Adipose tissue (tissue), 3 donors: Measurements from ENCODE around the gene GPR148. TPM values are rescaled to one million over a fixed set of nuclear protein-coding genes. Genes with fewer than 3 reads are reported as not detected.
"Not testable (repeated sequence)": the region's sequence is repeated elsewhere in the genome, so short reads cannot be mapped to it uniquely, and the experiment has no call there.

Source experiments
- H3K27ac ChIP-seq: one replicate; pipeline ENCODE4 v1.5.1; 2013; ENCODE audit warnings: low read depth, low read length
- WGBS, 3 donors: extraction: QIAGEN DNeasy Blood & Tissue Kit; methylation state at CpG; one replicate each; pipeline ENCODE4 v1.1.7; 2013; 5-methylcytosine and 5-hydroxymethylcytosine counted together
- polyA plus RNA-seq, 3 donors: library from polyadenylated mRNA; stranded (reverse); fragments of 200-250 nt; gene quantifications; one replicate each; pipeline ENCODE4 v1.2.3, GENCODE V29; 2013
- donor health status: healthy with polysubstance abuse.
- donor health status: Bipolar disorder and iron deficiency.
- donor health status: healthy.

The GPR148 gene, protein sequence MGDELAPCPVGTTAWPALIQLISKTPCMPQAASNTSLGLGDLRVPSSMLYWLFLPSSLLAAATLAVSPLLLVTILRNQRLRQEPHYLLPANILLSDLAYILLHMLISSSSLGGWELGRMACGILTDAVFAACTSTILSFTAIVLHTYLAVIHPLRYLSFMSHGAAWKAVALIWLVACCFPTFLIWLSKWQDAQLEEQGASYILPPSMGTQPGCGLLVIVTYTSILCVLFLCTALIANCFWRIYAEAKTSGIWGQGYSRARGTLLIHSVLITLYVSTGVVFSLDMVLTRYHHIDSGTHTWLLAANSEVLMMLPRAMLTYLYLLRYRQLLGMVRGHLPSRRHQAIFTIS
- polyA plus RNA-seq = under 1 TPM in 1 of 3 donors, not detected in 2; 0.16 TPM

- WGBS, 3 donors = 71 to 77% (median 76%) methylated on average over 8 of the region's 8 CpGs
- H3K27ac ChIP-seq = no peak within 1 kb of the TSS
Measured at GRCh38 chr2:130728549-130729316, at the start of gene GPR148. TSS of gene GPR148 (plus strand) at chr2:130729070. CDS start at chr2:130729152, 82 bp downstream.

DNA sequence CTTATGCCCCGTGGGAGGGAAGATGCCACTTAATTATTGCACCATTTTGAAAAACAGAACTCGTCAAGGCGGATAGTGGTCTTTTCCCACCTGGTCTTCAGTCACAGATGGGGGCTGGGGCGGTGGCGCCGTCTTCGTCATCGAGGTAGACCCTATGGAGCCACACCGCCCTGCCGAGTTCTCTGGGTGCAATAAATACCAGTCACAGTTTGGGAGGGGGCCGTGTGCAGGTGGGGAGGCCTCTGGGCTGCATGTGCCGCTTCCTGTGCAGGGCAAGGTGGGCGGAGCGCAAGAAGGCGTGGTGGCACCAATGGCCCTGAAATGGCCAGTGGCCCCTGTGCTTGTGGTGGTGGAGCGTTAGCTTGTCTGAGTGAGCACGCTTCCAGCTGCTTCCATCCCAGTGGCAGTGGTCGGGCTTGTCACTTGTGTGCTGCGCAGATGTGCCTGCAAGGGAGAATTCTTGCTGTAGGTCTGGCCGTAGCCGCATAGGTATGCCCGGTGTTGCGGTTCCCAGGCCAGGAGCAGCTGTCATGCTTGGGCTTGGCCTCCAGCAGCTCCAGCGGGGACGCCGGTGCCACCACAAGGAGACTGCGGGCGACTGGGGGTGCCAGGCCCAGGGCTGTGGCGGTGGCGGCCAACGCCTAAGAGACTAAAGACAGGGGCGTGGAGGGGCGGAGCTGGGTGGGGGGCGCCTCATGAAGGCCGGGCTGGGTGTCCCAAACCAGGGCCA is 36.7 kb upstream of the GPR148 start:
- WGBS, 3 donors = 34 to 56% (median 43%) methylated on average over 15 to 25 of the region's 35 CpGs
- not testable (repeated sequence) for H3K27ac ChIP-seq

GRCh38 chr2:130693474-130693873 is 35.4 kb upstream of the GPR148 start:
- not testable (repeated sequence) for H3K27ac ChIP-seq
- WGBS, 3 donors = 1 to 10% (median 2%) methylated on average over 27 to 37 of the region's 37 CpGs

DNA sequence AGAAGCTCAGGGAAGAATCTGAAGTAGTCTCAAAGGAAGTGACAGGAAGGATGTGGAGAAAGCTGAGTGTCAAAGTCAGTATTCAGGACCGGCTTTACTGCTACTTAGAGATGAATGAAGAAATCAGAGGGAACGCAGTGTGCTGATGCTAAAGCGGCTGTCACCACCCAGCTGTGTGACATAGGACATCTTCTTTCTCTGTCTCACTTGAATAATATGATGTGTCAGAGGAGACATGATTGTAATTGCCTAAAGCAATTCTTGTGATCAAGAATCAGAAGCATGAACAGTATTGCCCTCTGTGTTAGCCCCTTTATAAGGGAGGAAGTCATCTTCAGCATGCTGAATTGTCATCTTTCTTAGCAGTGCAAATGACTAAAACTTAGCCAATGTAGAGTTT is 25.6 kb upstream of the GPR148 start:
- H3K27ac ChIP-seq = not testable (repeated sequence)
- 67 to 83% (median 78%) methylated on average over 3 of the region's 3 CpGs for WGBS, 3 donors

DNA sequence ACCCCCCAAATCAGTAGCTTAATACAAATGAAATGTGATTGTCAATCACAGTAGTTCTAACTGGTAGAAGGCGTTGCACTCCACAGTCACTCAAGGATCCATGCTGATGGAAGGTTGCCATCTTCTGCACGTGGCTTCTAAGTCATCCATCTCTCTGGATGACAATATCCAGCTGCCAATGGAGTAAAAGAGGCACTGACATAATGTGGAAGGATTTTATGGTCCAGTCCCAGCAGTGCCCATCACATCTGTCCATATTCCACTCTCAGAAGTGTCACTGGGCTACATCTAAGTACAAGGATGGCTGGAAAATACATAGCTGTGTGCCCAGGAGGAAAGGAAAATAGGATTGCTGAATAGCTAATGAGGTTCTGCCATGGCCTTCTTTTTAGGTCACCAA is 14.1 kb upstream of the GPR148 start:
- WGBS, 3 donors = no CpG with 5 or more reads among the region's 2 CpGs
- not testable (repeated sequence) for H3K27ac ChIP-seq

DNA sequence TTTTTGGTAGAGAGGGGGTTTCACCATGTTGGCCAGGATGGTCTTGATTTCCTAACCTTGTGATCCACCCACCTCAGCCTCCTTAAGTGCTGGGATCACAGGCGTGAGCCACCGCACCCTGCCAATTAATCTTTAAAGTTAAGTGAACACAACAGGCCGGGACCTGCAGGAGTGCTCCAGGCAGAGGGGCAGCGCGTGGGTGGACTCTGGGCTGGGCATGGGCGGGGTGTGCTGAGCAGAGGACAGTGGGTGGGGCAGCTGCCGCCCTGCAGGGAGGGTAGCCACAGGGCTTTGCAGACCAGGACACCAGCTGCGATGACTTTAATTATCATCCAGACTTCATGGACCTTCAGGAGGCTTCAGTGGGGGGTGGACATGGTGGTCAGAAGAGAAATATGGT is 8.8 kb upstream of the GPR148 start:
- 85 to 88% (median 86%) methylated on average over 8 of the region's 8 CpGs for WGBS, 3 donors
- H3K27ac ChIP-seq = no peak overlapping the region

- no peak overlapping the region for H3K27ac ChIP-seq
- 82 to 85% (median 85%) methylated on average over 3 of the region's 3 CpGs for WGBS, 3 donors
Measured at GRCh38 chr2:130720528-130720927, 8.3 kb upstream of the GPR148 start.

GRCh38 chr2:130724455-130724854 is 4.4 kb upstream of the GPR148 start:
- no peak overlapping the region for H3K27ac ChIP-seq
- WGBS, 3 donors = 83 to 92% (median 87%) methylated on average over 2 of the region's 2 CpGs

- WGBS, 3 donors = 9 to 21% (median 11%) methylated on average over 20 of the region's 20 CpGs
- H3K27ac ChIP-seq = no peak overlapping the region
Measured at GRCh38 chr2:130726614-130727180, 2.2 kb upstream of the GPR148 start.

GRCh38 chr2:130727286-130727924 is 1.5 kb upstream of the GPR148 start:
- WGBS, 3 donors = 0 to 2% (median 1%) methylated on average over 36 to 48 of the region's 48 CpGs
- no peak overlapping the region for H3K27ac ChIP-seq

DNA sequence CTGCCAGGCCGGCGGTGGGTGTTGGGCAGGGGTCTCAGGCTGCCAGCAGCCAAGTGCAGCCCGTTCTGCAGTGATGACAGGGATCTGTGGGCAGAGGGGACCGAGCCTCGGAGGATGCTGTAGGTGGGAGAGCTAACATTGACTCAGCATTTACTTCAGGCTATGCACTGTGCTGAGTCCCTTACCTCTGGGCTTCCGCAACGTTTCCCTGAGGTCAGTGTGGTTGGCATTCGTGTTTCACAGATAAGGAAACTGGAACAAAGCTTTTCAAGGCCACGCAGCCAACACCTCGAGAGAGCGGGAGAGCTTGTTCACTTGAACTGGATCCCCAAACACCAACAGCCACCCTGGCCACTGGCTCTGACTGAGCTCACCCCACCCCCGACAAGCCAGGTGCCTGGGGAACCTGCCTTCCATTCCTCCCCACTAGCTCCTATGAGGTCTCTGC is 839 bp upstream of the GPR148 start:
- no peak overlapping the region for H3K27ac ChIP-seq
- 6 to 13% (median 11%) methylated on average over 12 of the region's 12 CpGs for WGBS, 3 donors

GRCh38 chr2:130729322-130730299 is 741 bp downstream of the GPR148 start:
- no peak overlapping the region for H3K27ac ChIP-seq
- WGBS, 3 donors = 91 to 94% (median 93%) methylated on average over 17 of the region's 17 CpGs

GRCh38 chr2:130732257-130732656 is 3.4 kb downstream of the GPR148 start:
- H3K27ac ChIP-seq = not testable (repeated sequence)
- 90 to 91% (median 91%) methylated on average over 11 of the region's 11 CpGs for WGBS, 3 donors

- 92 to 93% (median 93%) methylated on average over 3 of the region's 3 CpGs for WGBS, 3 donors
- H3K27ac ChIP-seq = no peak overlapping the region
Measured at GRCh38 chr2:130735200-130735599, 6.3 kb downstream of the GPR148 start.

DNA sequence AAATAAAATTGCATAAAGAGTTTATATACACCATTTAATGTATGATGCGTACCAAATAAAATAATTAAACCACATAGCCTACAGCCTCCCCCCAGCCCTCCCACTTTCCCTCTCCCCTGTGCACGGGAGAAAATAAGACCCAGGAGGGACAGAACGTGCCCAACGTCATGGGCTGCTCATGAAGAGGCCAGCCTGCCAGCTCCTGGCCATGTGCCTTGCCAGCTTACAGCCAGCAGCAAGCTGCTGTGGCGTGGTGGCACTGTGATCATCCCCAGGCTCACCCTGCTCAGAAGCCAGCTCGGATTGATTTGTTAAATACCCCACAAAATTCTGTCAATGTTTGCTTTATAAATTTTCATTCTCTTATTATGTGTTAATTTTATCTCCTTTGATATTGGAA is 7.6 kb downstream of the GPR148 start:
- 78 to 84% (median 83%) methylated on average over 6 of the region's 6 CpGs for WGBS, 3 donors
- no peak overlapping the region for H3K27ac ChIP-seq

GRCh38 chr2:130737592-130737991 is 8.7 kb downstream of the GPR148 start:
- WGBS, 3 donors = 85 to 90% (median 90%) methylated on average over 14 of the region's 14 CpGs
- no peak overlapping the region for H3K27ac ChIP-seq

- WGBS, 3 donors = 75 to 82% (median 76%) methylated on average over 12 of the region's 12 CpGs
- H3K27ac ChIP-seq = no peak overlapping the region
Measured at GRCh38 chr2:130740671-130741070, 11.8 kb downstream of the GPR148 start.
